SK-N-SH (cell line): ENCODE data around the gene ONECUT1. TPM values are rescaled to one million over a fixed set of nuclear protein-coding genes. Genes with fewer than 3 reads are reported as not detected.

Source experiments
- CTCF ChIA-PET: fragments of 300-600, 350-600 bp; formaldehyde crosslinking; extraction: SDS; loops from one replicate; lab custom pipeline; 2021; lab: Yijun Ruan, JAX
- POLR2A ChIA-PET: fragments of 350-600 bp; sonication (Branson Sonifier 250); formaldehyde crosslinking; extraction: SDS; loops from one replicate; lab custom pipeline; 2020; ENCODE audit warnings: antibody characterized with exemption, inconsistent platforms; lab: Yijun Ruan, JAX
- DNase-seq: peaks from one replicate; pipeline ENCODE4 v3.0.0; 2012
- H2AFZ ChIP-seq: fragments of 200-600 bp; sonication (generic); 2 replicates; pipeline ENCODE4 v1.8.1; 2016; ENCODE audit warnings: antibody characterized with exemption, mild to moderate bottlenecking, low read depth
- H3F3A ChIP-seq: fragments of 200-600 bp; sonication (generic); replicated peaks from 2 replicates; pipeline ENCODE3; 2016; ENCODE audit warnings: antibody characterized with exemption, mild to moderate bottlenecking; ENCODE audit not compliant: insufficient read depth
- H3K27ac ChIP-seq, 2 experiments: fragments of 200-500 bp in 1 of 2; fragments of 200-600 bp in 1 of 2; sonication (Bioruptor generic) in 1 of 2; sonication (generic), shearing (Covaris generic) in 1 of 2; 2 replicates each; pipeline versions ENCODE4 v1.5.1 to v1.6.1; 2014 to 2016; ENCODE audit warnings: low read depth in 2 of 2, inconsistent platforms in 1 of 2, low read length in 1 of 2, mild to moderate bottlenecking in 1 of 2, mixed read lengths in 1 of 2
- H3K27me3 ChIP-seq: fragments of 200-600 bp; sonication (generic), shearing (Covaris generic); 2 replicates; pipeline ENCODE4 v1.6.1; 2016; ENCODE audit warnings: mixed run types; ENCODE audit not compliant: insufficient read depth
- H3K36me3 ChIP-seq, 2 experiments: fragments of 200-500 bp in 1 of 2; fragments of 200-600 bp in 1 of 2; sonication (Bioruptor generic) in 1 of 2; sonication (generic) in 1 of 2; replicated peaks in 1 of 2; 2 replicates each; pipeline versions ENCODE3 to v1.5.1; 2014 to 2016; ENCODE audit warnings: low read length in 1 of 2, mild to moderate bottlenecking in 1 of 2; ENCODE audit not compliant: insufficient read depth in 2 of 2, control insufficient read depth in 1 of 2
- H3K4me1 ChIP-seq, 2 experiments: fragments of 200-500 bp in 1 of 2; fragments of 200-600 bp in 1 of 2; sonication (Bioruptor generic) in 1 of 2; sonication (generic), shearing (Covaris generic) in 1 of 2; 2 replicates each; pipeline versions ENCODE4 v1.5.1 to v1.6.1; 2014 to 2016; ENCODE audit warnings: low read depth in 1 of 2, low read length in 1 of 2, mixed run types in 1 of 2; ENCODE audit not compliant: insufficient read depth in 2 of 2, control insufficient read depth in 1 of 2
- H3K4me2 ChIP-seq: fragments of 200-600 bp; sonication (generic), shearing (Covaris generic); 2 replicates; pipeline ENCODE4 v1.6.1; 2017; ENCODE audit warnings: mixed run types
- H3K4me3 ChIP-seq, 2 experiments: fragments of 200-500 bp in 1 of 2; fragments of 200-600 bp in 1 of 2; sonication (Bioruptor generic) in 1 of 2; sonication (generic), shearing (Covaris generic) in 1 of 2; 2 replicates each; pipeline versions ENCODE4 v1.5.1 to v1.8.1; 2014 to 2016; ENCODE audit warnings: low read depth in 2 of 2, inconsistent platforms in 1 of 2, low read length in 1 of 2, mild to moderate bottlenecking in 1 of 2, mixed read lengths in 1 of 2, moderate library complexity in 1 of 2
- H3K79me2 ChIP-seq: fragments of 200-600 bp; sonication (generic); 2 replicates; pipeline ENCODE4 v1.8.1; 2017; ENCODE audit warnings: mild to moderate bottlenecking; ENCODE audit not compliant: insufficient read depth
- H3K9ac ChIP-seq: fragments of 200-600 bp; sonication (generic); 2 replicates; pipeline ENCODE4 v1.6.1; 2017; ENCODE audit warnings: mixed run types
- H3K9me2 ChIP-seq: fragments of 200-600 bp; sonication (generic); 2 replicates; pipeline ENCODE4 v1.6.1; 2017; ENCODE audit warnings: mixed run types
- H3K9me3 ChIP-seq: fragments of 200-600 bp; sonication (generic); 2 replicates; pipeline ENCODE4 v1.6.1; 2017; ENCODE audit warnings: mixed run types, mild to moderate bottlenecking, moderate library complexity
- H4K20me1 ChIP-seq: fragments of 200-600 bp; sonication (generic); 2 replicates; pipeline ENCODE4 v1.6.1; 2017; ENCODE audit warnings: mild to moderate bottlenecking, mixed run types; ENCODE audit not compliant: insufficient read depth
- EP300 ChIP-seq, 2 experiments: IDR thresholded peaks; 2 replicates each; pipeline versions ENCODE4 v1.4.0 to v1.6.1; 2012; ENCODE audit warnings: borderline replicate concordance in 1 of 2, low read depth in 1 of 2, low read length in 1 of 2
- FOXJ3 ChIP-seq: sonication (generic); formaldehyde crosslinking; IDR thresholded peaks from 2 replicates; pipeline ENCODE4 v1.5.1; 2020; ENCODE audit warnings: mild to moderate bottlenecking, missing genetic modification reagents
- MXI1 ChIP-seq: IDR thresholded peaks from 2 replicates; pipeline ENCODE4 v1.6.1; 2012; ENCODE audit warnings: mild to moderate bottlenecking, low read depth, low read length, improper control_type of control experiment
- RCOR1 ChIP-seq: fragments of 150-350 bp; IDR thresholded peaks from 2 replicates; pipeline ENCODE4 v1.6.1; 2017; ENCODE audit warnings: antibody characterized with exemption, low read length
- RFX5 ChIP-seq: IDR thresholded peaks from 2 replicates; pipeline ENCODE4 v1.6.1; 2012; ENCODE audit warnings: mild to moderate bottlenecking, improper control_type of control experiment, low read length
- SIN3A ChIP-seq: IDR thresholded peaks from 2 replicates; pipeline ENCODE4 v1.6.1; 2012; ENCODE audit warnings: low read depth, mild to moderate bottlenecking, low read length, moderate library complexity, borderline replicate concordance
- TAF1 ChIP-seq: IDR thresholded peaks from 2 replicates; pipeline ENCODE4 v1.6.1; 2012; ENCODE audit warnings: low read depth, mild to moderate bottlenecking, low read length, moderate library complexity, borderline replicate concordance
- TCF12 ChIP-seq: IDR thresholded peaks from 2 replicates; pipeline ENCODE4 v1.4.0; 2012
- TEAD4 ChIP-seq: IDR thresholded peaks from 2 replicates; pipeline ENCODE4 v1.4.0; 2012; ENCODE audit warnings: mild to moderate bottlenecking, borderline replicate concordance; ENCODE audit not compliant: insufficient read depth
- WGBS: methylation state at CpG from one replicate; pipeline ENCODE4 v1.1.6; 2017; ENCODE audit warnings: low lambda C conversion rate; 5-methylcytosine and 5-hydroxymethylcytosine counted together
- polyA plus RNA-seq, 3 experiments: library from polyadenylated mRNA; depleted of rRNA; stranded (reverse); fragments of >200 nt; gene quantifications; 2 replicates each; pipeline ENCODE4 v1.2.3, GENCODE V29; 2012
- TF ChIP-seq, protein P1 (sequence below): IDR thresholded peaks from 2 replicates; pipeline ENCODE4 v1.4.0; 2012; ENCODE audit warnings: low read depth, borderline replicate concordance
- TF ChIP-seq, protein P2 (sequence below): fragments of 200-600 bp; sonication (generic); IDR thresholded peaks from 2 replicates; pipeline ENCODE4 v1.6.1; 2017; ENCODE audit warnings: antibody characterized with exemption, mild to moderate bottlenecking, moderate library complexity

Gene ONECUT1
- polyA plus RNA-seq, 1 of the 3 experiments (the other 2 are of a cell fraction): not detected

DNA sequence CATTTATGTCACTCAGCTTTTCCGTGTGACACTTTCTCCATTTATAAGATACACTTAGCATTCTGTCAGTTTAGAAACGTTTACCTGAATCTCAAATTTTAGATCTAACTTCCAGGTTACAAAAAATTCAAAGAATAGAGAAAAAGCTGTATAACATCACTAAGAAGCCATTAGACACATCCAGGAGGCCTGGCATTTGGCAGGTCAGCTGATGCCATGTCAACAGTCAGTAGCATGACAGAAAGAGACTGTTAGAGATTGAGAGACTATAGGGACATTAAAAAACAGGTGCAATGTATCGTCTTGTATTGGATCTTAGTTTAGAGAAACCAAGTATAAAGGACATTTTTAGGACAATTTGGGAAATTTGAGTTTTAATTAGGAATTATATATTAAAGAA lies 57.6 kb downstream of the ONECUT1 start:
- POLR2A ChIA-PET: no interaction called here
- DNase-seq: no peak
- TF ChIP-seq TCF12 (no peak), TEAD4 (no peak), FOXJ3 (no peak), SIN3A (no peak), MXI1 (no peak), RFX5 (no peak), EP300 (IDR thresholded peaks at IDR 0.05; ENCODE audit: borderline replicate concordance in 1 of 2, low read depth in 1 of 2, low read length in 1 of 2) (no peak)
- TF ChIP-seq, protein P1, sequence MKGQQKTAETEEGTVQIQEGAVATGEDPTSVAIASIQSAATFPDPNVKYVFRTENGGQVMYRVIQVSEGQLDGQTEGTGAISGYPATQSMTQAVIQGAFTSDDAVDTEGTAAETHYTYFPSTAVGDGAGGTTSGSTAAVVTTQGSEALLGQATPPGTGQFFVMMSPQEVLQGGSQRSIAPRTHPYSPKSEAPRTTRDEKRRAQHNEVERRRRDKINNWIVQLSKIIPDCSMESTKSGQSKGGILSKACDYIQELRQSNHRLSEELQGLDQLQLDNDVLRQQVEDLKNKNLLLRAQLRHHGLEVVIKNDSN: no peak
- TF ChIP-seq, protein P2, sequence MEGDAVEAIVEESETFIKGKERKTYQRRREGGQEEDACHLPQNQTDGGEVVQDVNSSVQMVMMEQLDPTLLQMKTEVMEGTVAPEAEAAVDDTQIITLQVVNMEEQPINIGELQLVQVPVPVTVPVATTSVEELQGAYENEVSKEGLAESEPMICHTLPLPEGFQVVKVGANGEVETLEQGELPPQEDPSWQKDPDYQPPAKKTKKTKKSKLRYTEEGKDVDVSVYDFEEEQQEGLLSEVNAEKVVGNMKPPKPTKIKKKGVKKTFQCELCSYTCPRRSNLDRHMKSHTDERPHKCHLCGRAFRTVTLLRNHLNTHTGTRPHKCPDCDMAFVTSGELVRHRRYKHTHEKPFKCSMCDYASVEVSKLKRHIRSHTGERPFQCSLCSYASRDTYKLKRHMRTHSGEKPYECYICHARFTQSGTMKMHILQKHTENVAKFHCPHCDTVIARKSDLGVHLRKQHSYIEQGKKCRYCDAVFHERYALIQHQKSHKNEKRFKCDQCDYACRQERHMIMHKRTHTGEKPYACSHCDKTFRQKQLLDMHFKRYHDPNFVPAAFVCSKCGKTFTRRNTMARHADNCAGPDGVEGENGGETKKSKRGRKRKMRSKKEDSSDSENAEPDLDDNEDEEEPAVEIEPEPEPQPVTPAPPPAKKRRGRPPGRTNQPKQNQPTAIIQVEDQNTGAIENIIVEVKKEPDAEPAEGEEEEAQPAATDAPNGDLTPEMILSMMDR: no peak
- TF ChIP-seq, all 33 proteins: peak for 0
- Histone ChIP-seq H3K4me1 (peaks cover 4 to 18% of the 10 kb centered on the region in 2 experiments), H3K79me2 (no peaks in the 10 kb centered on the region), H3F3A (peaks cover 2% of the 10 kb centered on the region), H3K4me2 (no peak overlapping the region), H3K27me3 (no peaks in the 10 kb centered on the region), H2AFZ (no peak overlapping the region), H4K20me1 (no peaks in the 10 kb centered on the region), H3K36me3 (no peaks in the 10 kb centered on the region), H3K9me2 (no peaks in the 10 kb centered on the region), H3K9me3 (no peaks in the 10 kb centered on the region), H3K9ac (no peak overlapping the region), H3K4me3 (no peak overlapping the region), H3K27ac (no peak overlapping the region)
- 78% methylated on average over 3 of the region's 3 CpGs for WGBS
- CTCF ChIA-PET: interaction anchor here (1.7 to 1.9 kb wide), 2 partner anchors 402 to 476 kb away, joined by 5 to 10 read pairs; no protein-coding TSS in a partner anchor

DNA sequence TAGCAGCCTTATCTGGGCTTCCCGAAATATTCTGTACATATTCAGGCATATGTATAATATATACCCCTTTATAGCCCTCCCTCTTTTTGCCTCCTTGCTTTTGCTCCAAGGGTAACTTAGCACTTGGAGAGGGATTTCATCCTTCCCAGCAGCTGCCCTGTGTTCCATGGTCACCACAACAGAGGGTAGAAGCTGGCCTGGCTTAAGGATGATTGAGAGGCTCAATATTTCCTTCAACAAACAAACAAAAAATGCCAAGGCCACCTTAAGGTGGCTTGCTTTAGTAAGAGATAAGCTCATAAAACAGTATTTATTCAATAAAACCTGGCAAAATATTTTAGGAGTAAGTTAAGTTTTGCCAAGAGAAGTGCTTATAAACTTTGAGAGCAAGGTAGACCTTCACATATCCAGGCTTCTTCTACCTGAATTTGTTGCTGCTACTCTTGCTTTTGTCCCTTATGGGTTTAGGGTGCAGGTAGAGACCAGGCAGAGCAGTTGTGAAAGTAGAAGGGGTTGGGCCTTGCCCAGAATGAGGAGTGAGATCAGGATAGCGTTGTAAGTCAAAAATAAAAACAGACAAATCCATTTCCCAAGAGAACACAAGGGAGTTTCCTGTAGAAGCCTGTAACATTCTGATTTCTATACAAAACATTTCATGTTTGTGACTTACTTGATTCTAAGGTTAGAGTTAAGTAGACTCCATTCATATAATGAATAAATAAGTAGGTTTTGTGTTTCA lies 58.2 kb downstream of the ONECUT1 start:
- H3K79me2 ChIP-seq: no peaks in the 10 kb centered on the region
- DNase-seq: no peak
- H3K27me3 ChIP-seq: no peaks in the 10 kb centered on the region
- H3K9me3 ChIP-seq: no peaks in the 10 kb centered on the region
- no peak overlapping the region for H3K9ac ChIP-seq
- no peaks in the 10 kb centered on the region for H4K20me1 ChIP-seq
- H3K4me1 ChIP-seq: peaks cover 4 to 18% of the 10 kb centered on the region in 2 experiments
- 86% methylated on average over 2 of the region's 2 CpGs for WGBS
- H3K4me2 ChIP-seq: no peak overlapping the region
- H3K9me2 ChIP-seq: no peaks in the 10 kb centered on the region
- CTCF ChIA-PET: interaction anchor here (0.9 to 1.9 kb wide), 4 partner anchors 37 to 476 kb away, joined by 3 to 10 read pairs (median 4); no protein-coding TSS in a partner anchor
- no peak overlapping the region for H2AFZ ChIP-seq
- POLR2A ChIA-PET: no interaction called here
- H3K36me3 ChIP-seq: no peaks in the 10 kb centered on the region
- no peak overlapping the region for H3K4me3 ChIP-seq
- peaks cover 2% of the 10 kb centered on the region for H3F3A ChIP-seq
- TF ChIP-seq TAF1 (no peak), RCOR1 (no peak)
- TF ChIP-seq, all 33 proteins: peak for 0
- no peak overlapping the region for H3K27ac ChIP-seq
